Colonic mucosa (tissue), 4 donors: ENCODE measurements around the gene BMP7. TPM values are rescaled to one million over a fixed set of nuclear protein-coding genes. Genes with fewer than 3 reads are reported as not detected.

Experiments
- DNase-seq: peaks from one replicate; pipeline ENCODE4 v3.0.0-alpha.2; 2020
- H3K27ac ChIP-seq: fragments of 200-600 bp; one replicate; pipeline ENCODE4 v1.8.0; 2021
- H3K27me3 ChIP-seq: fragments of 200-600 bp; one replicate; pipeline ENCODE4 v1.8.0; 2021
- H3K36me3 ChIP-seq: fragments of 200-600 bp; one replicate; pipeline ENCODE4 v1.8.0; 2021
- H3K4me1 ChIP-seq: fragments of 200-600 bp; one replicate; pipeline ENCODE4 v1.8.0; 2021; ENCODE audit warnings: mild to moderate bottlenecking
- H3K4me3 ChIP-seq: fragments of 200-600 bp; one replicate; pipeline ENCODE4 v1.8.0; 2021
- H3K9ac ChIP-seq, 2 donors: one replicate each; pipeline ENCODE4 v1.7.0; 2013; ENCODE audit warnings: control low read depth in 2 of 2, low read depth in 2 of 2, low read length in 2 of 2
- H3K9me3 ChIP-seq: fragments of 200-600 bp; one replicate; pipeline ENCODE4 v1.8.0; 2021
- intact Hi-C: fragments of 100-400 bp; cut with DNase I; formaldehyde crosslinking; loops from one replicate; pipeline ENCODE4 v1.14.1; 2022
- total RNA-seq, 2 donors: library from RNA; stranded (reverse); fragmentation: NEBNext Ultra II Directional in 1 of 2; extraction: Animal tissue kit (Norgen Biotek cat#: 25700) in 1 of 2; gene quantifications; one replicate each; pipeline ENCODE4 v1.2.1, GENCODE V29; 2021
- TF ChIP-seq, protein P1 (sequence below): fragments of 200-600 bp; IDR thresholded peaks from one replicate; pipeline ENCODE4 v1.8.0; 2022; ENCODE audit warnings: antibody characterized with exemption, mild to moderate bottlenecking
- donor health status: healthy.
- donor health status: DM: no; HTN: no; CAD: no.
- donor health status: DM: no; HTN: no; CAD: no.

The BMP7 gene
- total RNA-seq, 2 donors from 2014 or later = 1.3 to 3.2 TPM

DNA sequence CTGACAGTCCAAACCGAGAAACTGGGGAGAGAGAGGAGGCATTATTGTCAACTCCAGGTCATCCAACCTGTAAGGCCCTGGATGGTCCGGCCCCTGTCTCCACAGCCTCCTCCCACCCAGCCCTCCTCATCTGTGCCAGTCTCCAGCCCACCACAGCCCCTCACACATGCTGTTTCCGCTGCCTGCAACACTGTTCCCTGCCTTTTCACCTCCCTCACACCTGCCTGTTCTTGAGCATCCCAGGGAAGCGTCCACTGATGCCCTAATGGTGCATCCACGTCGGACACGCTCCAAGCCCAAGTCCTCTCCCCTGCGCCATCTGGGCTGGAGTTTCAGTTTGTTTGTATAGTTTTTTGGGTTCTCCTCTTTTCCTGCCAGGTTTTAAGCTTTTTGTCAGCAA lies 52.0 kb downstream of the BMP7 start:
- no peak overlapping the region for H3K4me3 ChIP-seq
- intact Hi-C loops = no loop called here
- TF ChIP-seq, protein P1, sequence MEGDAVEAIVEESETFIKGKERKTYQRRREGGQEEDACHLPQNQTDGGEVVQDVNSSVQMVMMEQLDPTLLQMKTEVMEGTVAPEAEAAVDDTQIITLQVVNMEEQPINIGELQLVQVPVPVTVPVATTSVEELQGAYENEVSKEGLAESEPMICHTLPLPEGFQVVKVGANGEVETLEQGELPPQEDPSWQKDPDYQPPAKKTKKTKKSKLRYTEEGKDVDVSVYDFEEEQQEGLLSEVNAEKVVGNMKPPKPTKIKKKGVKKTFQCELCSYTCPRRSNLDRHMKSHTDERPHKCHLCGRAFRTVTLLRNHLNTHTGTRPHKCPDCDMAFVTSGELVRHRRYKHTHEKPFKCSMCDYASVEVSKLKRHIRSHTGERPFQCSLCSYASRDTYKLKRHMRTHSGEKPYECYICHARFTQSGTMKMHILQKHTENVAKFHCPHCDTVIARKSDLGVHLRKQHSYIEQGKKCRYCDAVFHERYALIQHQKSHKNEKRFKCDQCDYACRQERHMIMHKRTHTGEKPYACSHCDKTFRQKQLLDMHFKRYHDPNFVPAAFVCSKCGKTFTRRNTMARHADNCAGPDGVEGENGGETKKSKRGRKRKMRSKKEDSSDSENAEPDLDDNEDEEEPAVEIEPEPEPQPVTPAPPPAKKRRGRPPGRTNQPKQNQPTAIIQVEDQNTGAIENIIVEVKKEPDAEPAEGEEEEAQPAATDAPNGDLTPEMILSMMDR = no peak
- no peak overlapping the region for H3K9ac ChIP-seq
- peaks cover 4% of the 10 kb centered on the region for H3K4me1 ChIP-seq
- no peak overlapping the region for H3K27ac ChIP-seq
- H3K27me3 ChIP-seq = no peaks in the 10 kb centered on the region
- no peaks in the 10 kb centered on the region for H3K36me3 ChIP-seq
- H3K9me3 ChIP-seq = no peaks in the 10 kb centered on the region
- no peak for DNase-seq

GRCh38 chr20:57213924-57214323 lies 52.5 kb downstream of the BMP7 start:
- no peak overlapping the region for H3K27ac ChIP-seq
- H3K4me1 ChIP-seq = peaks cover 4% of the 10 kb centered on the region
- H3K27me3 ChIP-seq = no peaks in the 10 kb centered on the region
- no peak for DNase-seq
- no peak overlapping the region for H3K9ac ChIP-seq
- TF ChIP-seq, protein P1 = no peak
- no peak overlapping the region for H3K4me3 ChIP-seq
- no peaks in the 10 kb centered on the region for H3K36me3 ChIP-seq
- intact Hi-C loops = no loop called here
- no peaks in the 10 kb centered on the region for H3K9me3 ChIP-seq

DNA sequence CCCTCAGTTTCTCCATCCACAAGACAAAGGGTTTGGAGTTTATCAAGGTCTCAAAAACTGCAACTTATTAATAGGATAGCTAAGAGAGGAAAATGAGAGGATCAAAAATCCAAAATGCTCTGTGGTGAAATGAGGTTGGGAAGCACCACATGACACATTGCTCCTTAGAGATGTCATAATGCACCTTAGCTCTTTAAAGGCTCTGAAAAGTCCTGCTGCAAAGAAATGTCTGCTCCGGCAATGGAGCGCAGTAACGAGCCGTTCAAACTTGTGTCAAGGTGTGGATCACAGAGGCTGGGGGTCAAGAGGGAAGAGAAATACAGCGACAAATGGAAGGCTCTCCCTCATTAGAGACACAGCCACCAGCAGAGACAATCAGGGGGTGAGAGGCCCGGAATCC lies 53.1 kb downstream of the BMP7 start:
- Histone ChIP-seq H3K9me3 (no peaks in the 10 kb centered on the region), H3K9ac (no peak overlapping the region), H3K4me1 (peaks cover 4% of the 10 kb centered on the region), H3K27ac (no peak overlapping the region), H3K4me3 (no peak overlapping the region), H3K36me3 (no peaks in the 10 kb centered on the region), H3K27me3 (no peaks in the 10 kb centered on the region)
- intact Hi-C loops = no loop called here
- no peak for DNase-seq
- TF ChIP-seq, protein P1 = no peak

- Histone ChIP-seq H3K9me3 (no peaks in the 10 kb centered on the region), H3K27me3 (no peaks in the 10 kb centered on the region), H3K27ac (peak overlapping the region; percentile 17), H3K9ac (no peak overlapping the region), H3K4me1 (peaks cover 4% of the 10 kb centered on the region), H3K36me3 (no peaks in the 10 kb centered on the region), H3K4me3 (no peak overlapping the region)
- TF ChIP-seq, protein P1 = no peak
- intact Hi-C loops = no loop called here
- DNase-seq = peak; percentile 51
Measured at GRCh38 chr20:57212534-57213276, 53.7 kb downstream of the BMP7 start.

DNA sequence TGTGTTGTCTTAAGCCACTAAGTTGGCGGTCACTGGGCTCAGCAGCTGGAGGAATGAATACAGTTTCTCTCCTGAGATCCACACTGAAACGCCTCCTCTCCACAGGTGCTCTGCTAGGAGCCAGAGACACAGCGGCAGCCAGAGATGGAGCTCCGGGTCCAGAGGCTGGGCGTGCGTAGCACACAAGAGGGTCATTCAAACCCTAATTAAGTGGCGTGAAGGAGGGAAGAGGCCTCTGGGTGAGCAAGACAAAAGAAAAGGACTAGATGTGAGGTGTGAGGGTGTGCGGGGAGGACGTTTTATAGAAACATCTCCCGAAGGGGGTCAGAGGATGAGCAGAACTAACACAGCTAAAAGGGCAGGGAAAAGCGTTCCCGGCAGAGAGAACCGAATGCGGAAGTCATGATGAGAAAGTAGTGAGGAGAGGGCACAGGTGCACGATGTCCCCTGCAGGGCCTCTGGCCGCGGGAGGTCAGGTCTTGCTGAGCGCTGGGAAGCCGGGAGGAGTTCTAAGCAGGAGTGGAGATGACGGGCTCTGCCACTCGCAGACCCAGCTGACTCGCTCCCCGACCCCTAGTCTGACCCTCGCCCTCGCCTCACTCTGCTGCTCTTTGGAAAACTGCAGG lies 54.4 kb downstream of the BMP7 start:
- Histone ChIP-seq H3K4me1 (peaks cover 4% of the 10 kb centered on the region), H3K36me3 (no peaks in the 10 kb centered on the region), H3K4me3 (no peak overlapping the region), H3K27me3 (no peaks in the 10 kb centered on the region), H3K27ac (no peak overlapping the region), H3K9me3 (no peaks in the 10 kb centered on the region), H3K9ac (no peak overlapping the region)
- DNase-seq = no peak
- intact Hi-C loops = no loop called here
- TF ChIP-seq, protein P1 = no peak
